Esophagus muscularis mucosa (tissue), 4 donors: ENCODE measurements around the gene HSPB2.

Experiments used
- EP300 ChIP-seq: sonication (generic); formaldehyde crosslinking; IDR thresholded peaks from one replicate; pipeline ENCODE4 v1.6.1; 2017; ENCODE audit warnings: antibody characterized with exemption
- POLR2A ChIP-seq: fragments of 450-650 bp; IDR thresholded peaks from one replicate; pipeline ENCODE4 v1.6.1; 2017; ENCODE audit warnings: antibody characterized with exemption, moderate library complexity, mild to moderate bottlenecking, low read depth
- POLR2AphosphoS5 ChIP-seq, 2 donors: sonication (generic); formaldehyde crosslinking; IDR thresholded peaks; one replicate each; pipeline ENCODE4 v1.6.1; 2017; ENCODE audit warnings: antibody characterized with exemption in 2 of 2
- TF ChIP-seq, protein P1 (sequence below), 3 experiments: fragments of 200-600 bp in 2 of 3; fragments of 450-650 bp in 1 of 3; sonication (generic) in 2 of 3; IDR thresholded peaks; one replicate each; pipeline ENCODE4 v1.5.1; 2017 to 2019; ENCODE audit warnings: antibody characterized with exemption in 3 of 3, mild to moderate bottlenecking in 2 of 3, moderate library complexity in 1 of 3

DNA sequence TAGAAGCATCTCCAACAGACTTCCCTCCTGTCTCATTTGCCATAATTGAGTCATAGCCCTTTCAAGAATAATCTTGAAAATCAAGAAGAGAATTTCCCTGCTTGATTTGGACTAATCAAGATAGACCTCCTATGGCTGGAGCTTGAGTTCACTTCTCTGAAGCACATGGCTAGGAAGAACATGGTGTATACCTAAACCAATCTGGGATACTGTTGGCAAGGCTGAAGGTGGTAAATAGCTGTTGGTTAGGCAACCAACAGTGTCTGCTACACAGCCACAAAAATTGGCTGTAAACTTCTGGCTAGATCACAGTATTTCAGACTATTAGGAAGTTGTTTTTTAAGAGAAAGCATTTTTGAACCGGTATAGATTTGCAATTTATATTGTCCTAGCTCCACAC lies 5.9 kb upstream of the HSPB2 start:
- TF ChIP-seq, protein P1, sequence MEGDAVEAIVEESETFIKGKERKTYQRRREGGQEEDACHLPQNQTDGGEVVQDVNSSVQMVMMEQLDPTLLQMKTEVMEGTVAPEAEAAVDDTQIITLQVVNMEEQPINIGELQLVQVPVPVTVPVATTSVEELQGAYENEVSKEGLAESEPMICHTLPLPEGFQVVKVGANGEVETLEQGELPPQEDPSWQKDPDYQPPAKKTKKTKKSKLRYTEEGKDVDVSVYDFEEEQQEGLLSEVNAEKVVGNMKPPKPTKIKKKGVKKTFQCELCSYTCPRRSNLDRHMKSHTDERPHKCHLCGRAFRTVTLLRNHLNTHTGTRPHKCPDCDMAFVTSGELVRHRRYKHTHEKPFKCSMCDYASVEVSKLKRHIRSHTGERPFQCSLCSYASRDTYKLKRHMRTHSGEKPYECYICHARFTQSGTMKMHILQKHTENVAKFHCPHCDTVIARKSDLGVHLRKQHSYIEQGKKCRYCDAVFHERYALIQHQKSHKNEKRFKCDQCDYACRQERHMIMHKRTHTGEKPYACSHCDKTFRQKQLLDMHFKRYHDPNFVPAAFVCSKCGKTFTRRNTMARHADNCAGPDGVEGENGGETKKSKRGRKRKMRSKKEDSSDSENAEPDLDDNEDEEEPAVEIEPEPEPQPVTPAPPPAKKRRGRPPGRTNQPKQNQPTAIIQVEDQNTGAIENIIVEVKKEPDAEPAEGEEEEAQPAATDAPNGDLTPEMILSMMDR (IDR thresholded peaks at IDR 0.05): no peak
- no peak for TF ChIP-seq POLR2AphosphoS5 (IDR thresholded peaks at IDR 0.05)
- no peak for TF ChIP-seq POLR2A
- no peak for TF ChIP-seq EP300
